ENCODE results near the gene RFNG.

DNA sequence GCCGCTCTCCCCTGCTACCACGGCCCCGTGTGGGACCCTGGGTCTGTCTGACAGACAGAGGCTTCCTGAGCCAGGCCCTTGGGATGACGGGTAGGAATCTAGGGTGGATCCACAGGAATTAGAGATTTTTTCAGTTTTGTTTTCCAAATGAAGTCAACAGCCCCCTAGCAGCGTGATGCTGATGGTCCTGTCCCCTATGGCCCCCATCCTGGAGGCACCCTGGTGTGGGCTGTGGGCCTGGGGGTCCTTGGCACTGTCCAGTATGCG, 44.5 kb downstream of the RFNG start:
- TF ChIP-seq, protein P1, sequence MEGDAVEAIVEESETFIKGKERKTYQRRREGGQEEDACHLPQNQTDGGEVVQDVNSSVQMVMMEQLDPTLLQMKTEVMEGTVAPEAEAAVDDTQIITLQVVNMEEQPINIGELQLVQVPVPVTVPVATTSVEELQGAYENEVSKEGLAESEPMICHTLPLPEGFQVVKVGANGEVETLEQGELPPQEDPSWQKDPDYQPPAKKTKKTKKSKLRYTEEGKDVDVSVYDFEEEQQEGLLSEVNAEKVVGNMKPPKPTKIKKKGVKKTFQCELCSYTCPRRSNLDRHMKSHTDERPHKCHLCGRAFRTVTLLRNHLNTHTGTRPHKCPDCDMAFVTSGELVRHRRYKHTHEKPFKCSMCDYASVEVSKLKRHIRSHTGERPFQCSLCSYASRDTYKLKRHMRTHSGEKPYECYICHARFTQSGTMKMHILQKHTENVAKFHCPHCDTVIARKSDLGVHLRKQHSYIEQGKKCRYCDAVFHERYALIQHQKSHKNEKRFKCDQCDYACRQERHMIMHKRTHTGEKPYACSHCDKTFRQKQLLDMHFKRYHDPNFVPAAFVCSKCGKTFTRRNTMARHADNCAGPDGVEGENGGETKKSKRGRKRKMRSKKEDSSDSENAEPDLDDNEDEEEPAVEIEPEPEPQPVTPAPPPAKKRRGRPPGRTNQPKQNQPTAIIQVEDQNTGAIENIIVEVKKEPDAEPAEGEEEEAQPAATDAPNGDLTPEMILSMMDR (IDR thresholded peaks at IDR 0.05), result no peak
- no peak for TF ChIP-seq ZFX (IDR thresholded peaks at IDR 0.05; ENCODE audit: borderline replicate concordance)
